ENCODE results near the gene CSNK1A1L. TPM values are rescaled to one million over a fixed set of nuclear protein-coding genes. Genes with fewer than 3 reads are reported as not detected.

CSNK1A1L gene
- total and polyA plus RNA-seq, 2 of the 4 experiments (the other 2 are of a cell fraction): not detected

DNA sequence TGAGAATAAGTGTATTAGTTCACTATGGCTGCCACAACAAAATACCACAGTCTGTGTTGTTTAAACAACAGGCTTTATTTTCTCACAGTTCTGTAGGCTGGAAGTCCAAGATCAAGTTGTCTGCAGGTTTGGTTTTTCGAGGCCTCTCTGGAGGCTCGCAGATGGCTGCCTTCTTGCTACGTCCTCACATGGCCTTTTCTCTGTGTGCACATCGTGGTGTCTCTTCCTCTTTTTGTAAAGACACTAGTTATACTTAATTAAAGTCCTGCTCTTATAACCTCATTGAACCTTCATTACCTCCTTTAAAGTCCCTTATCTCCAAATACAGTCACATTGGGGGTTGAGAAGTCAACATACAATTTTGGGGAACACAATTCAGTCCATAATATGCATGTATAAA lies 10.6 kb downstream of the CSNK1A1L start:
- no peak overlapping the region for H4K8ac ChIP-seq (ENCODE audit: low read depth in 2 of 2, low read length in 2 of 2)
- H3K4ac ChIP-seq (ENCODE audit: low read depth, low read length): no peak overlapping the region
- no peak overlapping the region for H4K5ac ChIP-seq (ENCODE audit: low read depth, low read length)
- no TSS peak for BruUV-seq (replicated peaks)
- no peak overlapping the region for H3K14ac ChIP-seq (replicated peaks; ENCODE audit: low read depth, low read length)
- no peak overlapping the region for H3K9ac ChIP-seq (ENCODE audit: low read depth, low read length)
- CTCF ChIA-PET: no interaction called here
- no peaks in the 10 kb centered on the region for H3K4me1 ChIP-seq (ENCODE audit: control insufficient read depth, insufficient read depth, low read length)
- no peak overlapping the region for H3K27ac ChIP-seq (ENCODE audit: insufficient read depth, low read length)
- H2BK120ac ChIP-seq (ENCODE audit: low read depth, low read length): no peak overlapping the region
- no peak overlapping the region for H3K18ac ChIP-seq (ENCODE audit: low read depth, low read length)
- no peak overlapping the region for H2AFZ ChIP-seq (replicated peaks; ENCODE audit: low read length, poor library complexity)
- H3K79me1 ChIP-seq (ENCODE audit: low read depth in 1 of 2, low read length in 2 of 2): no peaks in the 10 kb centered on the region
- no peaks in the 10 kb centered on the region for H3K9me3 ChIP-seq (ENCODE audit: control insufficient read depth, insufficient read depth, low read length)
- H3K23ac ChIP-seq (ENCODE audit: low read depth, low read length): no peak overlapping the region
- no peak overlapping the region for H2BK20ac ChIP-seq (ENCODE audit: low read depth, low read length)
- TF ChIP-seq, protein P1, sequence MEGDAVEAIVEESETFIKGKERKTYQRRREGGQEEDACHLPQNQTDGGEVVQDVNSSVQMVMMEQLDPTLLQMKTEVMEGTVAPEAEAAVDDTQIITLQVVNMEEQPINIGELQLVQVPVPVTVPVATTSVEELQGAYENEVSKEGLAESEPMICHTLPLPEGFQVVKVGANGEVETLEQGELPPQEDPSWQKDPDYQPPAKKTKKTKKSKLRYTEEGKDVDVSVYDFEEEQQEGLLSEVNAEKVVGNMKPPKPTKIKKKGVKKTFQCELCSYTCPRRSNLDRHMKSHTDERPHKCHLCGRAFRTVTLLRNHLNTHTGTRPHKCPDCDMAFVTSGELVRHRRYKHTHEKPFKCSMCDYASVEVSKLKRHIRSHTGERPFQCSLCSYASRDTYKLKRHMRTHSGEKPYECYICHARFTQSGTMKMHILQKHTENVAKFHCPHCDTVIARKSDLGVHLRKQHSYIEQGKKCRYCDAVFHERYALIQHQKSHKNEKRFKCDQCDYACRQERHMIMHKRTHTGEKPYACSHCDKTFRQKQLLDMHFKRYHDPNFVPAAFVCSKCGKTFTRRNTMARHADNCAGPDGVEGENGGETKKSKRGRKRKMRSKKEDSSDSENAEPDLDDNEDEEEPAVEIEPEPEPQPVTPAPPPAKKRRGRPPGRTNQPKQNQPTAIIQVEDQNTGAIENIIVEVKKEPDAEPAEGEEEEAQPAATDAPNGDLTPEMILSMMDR (conservative IDR thresholded peaks at IDR 0.05; ENCODE audit: low read depth, low read length): no peak
- no peak for TF ChIP-seq RAD21 (IDR thresholded peaks at IDR 0.05; ENCODE audit: low read length)
- TF ChIP-seq, protein P2, sequence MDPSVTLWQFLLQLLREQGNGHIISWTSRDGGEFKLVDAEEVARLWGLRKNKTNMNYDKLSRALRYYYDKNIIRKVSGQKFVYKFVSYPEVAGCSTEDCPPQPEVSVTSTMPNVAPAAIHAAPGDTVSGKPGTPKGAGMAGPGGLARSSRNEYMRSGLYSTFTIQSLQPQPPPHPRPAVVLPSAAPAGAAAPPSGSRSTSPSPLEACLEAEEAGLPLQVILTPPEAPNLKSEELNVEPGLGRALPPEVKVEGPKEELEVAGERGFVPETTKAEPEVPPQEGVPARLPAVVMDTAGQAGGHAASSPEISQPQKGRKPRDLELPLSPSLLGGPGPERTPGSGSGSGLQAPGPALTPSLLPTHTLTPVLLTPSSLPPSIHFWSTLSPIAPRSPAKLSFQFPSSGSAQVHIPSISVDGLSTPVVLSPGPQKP (IDR thresholded peaks at IDR 0.05; ENCODE audit: borderline replicate concordance, low read depth, low read length): no peak
- no peak for TF ChIP-seq CHD1 (IDR thresholded peaks at IDR 0.05; ENCODE audit: low read depth, low read length)
- TF ChIP-seq NFE2L2 (IDR thresholded peaks at IDR 0.05; ENCODE audit: low read depth, low read length): no peak
- TF ChIP-seq, protein P3, sequence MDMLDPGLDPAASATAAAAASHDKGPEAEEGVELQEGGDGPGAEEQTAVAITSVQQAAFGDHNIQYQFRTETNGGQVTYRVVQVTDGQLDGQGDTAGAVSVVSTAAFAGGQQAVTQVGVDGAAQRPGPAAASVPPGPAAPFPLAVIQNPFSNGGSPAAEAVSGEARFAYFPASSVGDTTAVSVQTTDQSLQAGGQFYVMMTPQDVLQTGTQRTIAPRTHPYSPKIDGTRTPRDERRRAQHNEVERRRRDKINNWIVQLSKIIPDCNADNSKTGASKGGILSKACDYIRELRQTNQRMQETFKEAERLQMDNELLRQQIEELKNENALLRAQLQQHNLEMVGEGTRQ (IDR thresholded peaks at IDR 0.05; ENCODE audit: low read depth, low read length): no peak
- no peak for TF ChIP-seq CEBPB (IDR thresholded peaks at IDR 0.05; ENCODE audit: low read depth, low read length)
- TF ChIP-seq RFX5 (IDR thresholded peaks at IDR 0.05; ENCODE audit: low read depth, low read length): no peak
- TF ChIP-seq BHLHE40 (IDR thresholded peaks at IDR 0.05; ENCODE audit: low read depth, low read length): no peak
- no peak for TF ChIP-seq RCOR1 (IDR thresholded peaks at IDR 0.05; ENCODE audit: insufficient replicate concordance, low read length)
- TF ChIP-seq POLR2A (IDR thresholded peaks at IDR 0.05; ENCODE audit: low read depth, low read length): no peak
- TF ChIP-seq MAFK (IDR thresholded peaks at IDR 0.05; ENCODE audit: low read depth, low read length): no peak
- TF ChIP-seq FOS (IDR thresholded peaks at IDR 0.05; ENCODE audit: low read depth, low read length): no peak
- no peak for TF ChIP-seq MAZ (IDR thresholded peaks at IDR 0.05; ENCODE audit: borderline replicate concordance, low read depth, low read length)
- TF ChIP-seq SMC3 (IDR thresholded peaks at IDR 0.05; ENCODE audit: low read depth, low read length): no peak
- TF ChIP-seq MXI1 (IDR thresholded peaks at IDR 0.05; ENCODE audit: borderline replicate concordance, low read depth, low read length): no peak
- no peak overlapping the region for H2BK15ac ChIP-seq (ENCODE audit: low read depth, low read length)
- no peak overlapping the region for H3K56ac ChIP-seq (ENCODE audit: extremely low read depth, insufficient read depth, low read length)
- in situ Hi-C loops (cut with MboI; ENCODE audit: low sequenced_read_pairs) (loop anchor here (25.0 kb wide), 2 partner anchors 942 to 1117 kb away; no protein-coding TSS in a partner anchor), intact Hi-C loops (cut with micrococcal nuclease) (no loop called here), dilution Hi-C loops (cut with HindIII; ENCODE audit: low sequenced_read_pairs, unreplicated experiment) (no loop called here)
- H4K20me1 ChIP-seq (ENCODE audit: insufficient read depth, low read length): no peaks in the 10 kb centered on the region
- H3K36me3 ChIP-seq (ENCODE audit: control insufficient read depth, insufficient read depth, low read length): no peaks in the 10 kb centered on the region
- no peak overlapping the region for H2AK9ac ChIP-seq (replicated peaks; ENCODE audit: low read depth, low read length, poor library complexity)
- H3K4me2 ChIP-seq (ENCODE audit: low read depth, low read length): no peak overlapping the region
- no peak for ATAC-seq (ENCODE audit: low read depth)
- H4K91ac ChIP-seq (ENCODE audit: insufficient read depth, low read depth, low read length): no peak overlapping the region
- 85% methylated on average over 3 of the region's 4 CpGs; no CpG with 5 or more reads in 1 of the 2 experiments for WGBS, 2 experiments (ENCODE audit: extremely low coverage in 2 of 2, insufficient read length in 1 of 2)
- POLR2A ChIA-PET (ENCODE audit: unreplicated experiment): no interaction called here
- no peaks in the 10 kb centered on the region for H3K9me1 ChIP-seq (ENCODE audit: insufficient read depth, low read length)
- H2AK5ac ChIP-seq (ENCODE audit: low read depth, low read length): no peak overlapping the region
- H3K4me3 ChIP-seq (ENCODE audit: insufficient read depth, low read depth, low read length): no peak overlapping the region
- H3K27me3 ChIP-seq (ENCODE audit: control insufficient read depth, insufficient read depth, low read length): no peaks in the 10 kb centered on the region; the same call in 1 of the 2 replicates
- no peak overlapping the region for H2BK5ac ChIP-seq (ENCODE audit: low read depth, low read length, poor library complexity, severe bottlenecking)
- DNase-seq: no peak

Data from IMR-90 (cell line).